Measurements from ENCODE around the gene SMAD6. TPM values are rescaled to one million over a fixed set of nuclear protein-coding genes. Genes with fewer than 3 reads are reported as not detected.

The SMAD6 gene
- total RNA-seq, 4 donors from 2014 or later = 1.7 to 6.3 (median 3.8) TPM

DNA sequence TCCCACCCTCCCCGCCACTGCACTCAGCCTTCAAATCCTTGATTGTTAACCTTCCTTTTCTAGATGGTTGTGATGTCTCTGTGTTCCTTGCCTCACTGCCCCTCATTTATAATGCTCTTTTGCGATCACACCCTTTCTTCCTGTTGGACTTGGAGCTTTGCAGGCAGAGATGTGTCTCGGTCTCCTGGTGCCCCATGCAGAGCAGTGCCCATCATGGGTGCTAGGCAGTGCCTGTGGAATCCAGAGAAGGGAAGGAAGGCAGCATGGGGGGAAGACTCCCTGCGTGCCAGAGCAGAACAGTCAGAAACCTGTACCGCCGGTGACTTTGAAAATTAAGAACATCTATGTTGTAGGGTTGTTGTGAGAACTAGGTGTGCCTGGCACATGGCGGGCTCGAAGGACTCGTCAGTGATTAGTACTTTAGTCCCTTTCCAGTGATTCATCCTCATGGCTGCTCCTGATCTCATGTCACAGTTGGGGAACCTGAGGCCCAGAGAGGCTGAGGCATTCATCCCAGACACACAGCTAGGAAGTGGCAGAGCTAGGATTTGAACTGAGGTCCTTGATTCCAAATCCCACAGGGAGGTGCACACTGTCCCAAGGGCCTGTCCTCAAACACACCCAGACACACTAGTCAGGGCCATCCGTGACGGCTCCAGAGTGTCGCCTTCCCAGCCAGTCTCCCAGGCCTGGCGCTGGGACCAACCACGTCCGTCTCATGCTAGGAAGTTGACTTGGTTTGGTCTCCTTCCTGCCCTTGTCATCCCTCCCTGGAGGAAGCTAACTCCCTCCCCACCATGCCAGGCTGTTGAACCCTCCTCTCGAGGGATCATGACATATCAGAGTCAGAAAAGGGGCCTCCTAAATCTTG is 58.3 kb downstream of the SMAD6 start:
- peak overlapping the region; percentile 32 to 76 (median 54) for H3K27ac ChIP-seq
- H3K36me3 ChIP-seq = no peaks in the 10 kb centered on the region
- 75 to 87% methylated on average over 14 to 15 of the region's 16 CpGs for WGBS, 2 donors
- peaks cover 15 to 50% (median 35%) of the 10 kb centered on the region in 3 donors for H3K4me1 ChIP-seq
- peaks cover 0 to 5% (median 4%) of the 10 kb centered on the region in 3 donors for H3K9me3 ChIP-seq
- TF ChIP-seq, protein P1, sequence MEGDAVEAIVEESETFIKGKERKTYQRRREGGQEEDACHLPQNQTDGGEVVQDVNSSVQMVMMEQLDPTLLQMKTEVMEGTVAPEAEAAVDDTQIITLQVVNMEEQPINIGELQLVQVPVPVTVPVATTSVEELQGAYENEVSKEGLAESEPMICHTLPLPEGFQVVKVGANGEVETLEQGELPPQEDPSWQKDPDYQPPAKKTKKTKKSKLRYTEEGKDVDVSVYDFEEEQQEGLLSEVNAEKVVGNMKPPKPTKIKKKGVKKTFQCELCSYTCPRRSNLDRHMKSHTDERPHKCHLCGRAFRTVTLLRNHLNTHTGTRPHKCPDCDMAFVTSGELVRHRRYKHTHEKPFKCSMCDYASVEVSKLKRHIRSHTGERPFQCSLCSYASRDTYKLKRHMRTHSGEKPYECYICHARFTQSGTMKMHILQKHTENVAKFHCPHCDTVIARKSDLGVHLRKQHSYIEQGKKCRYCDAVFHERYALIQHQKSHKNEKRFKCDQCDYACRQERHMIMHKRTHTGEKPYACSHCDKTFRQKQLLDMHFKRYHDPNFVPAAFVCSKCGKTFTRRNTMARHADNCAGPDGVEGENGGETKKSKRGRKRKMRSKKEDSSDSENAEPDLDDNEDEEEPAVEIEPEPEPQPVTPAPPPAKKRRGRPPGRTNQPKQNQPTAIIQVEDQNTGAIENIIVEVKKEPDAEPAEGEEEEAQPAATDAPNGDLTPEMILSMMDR (IDR thresholded peaks at IDR 0.05) = no peak
- TF ChIP-seq POLR2A (IDR thresholded peaks at IDR 0.05) = no peak
- H3K4me3 ChIP-seq = no peak overlapping the region
- DNase-seq = no peak
- peaks cover 0 to 38% (median 0%) of the 10 kb centered on the region in 4 donors for H3K27me3 ChIP-seq
- intact Hi-C loops (cut with DNase I) = no loop called here

DNA sequence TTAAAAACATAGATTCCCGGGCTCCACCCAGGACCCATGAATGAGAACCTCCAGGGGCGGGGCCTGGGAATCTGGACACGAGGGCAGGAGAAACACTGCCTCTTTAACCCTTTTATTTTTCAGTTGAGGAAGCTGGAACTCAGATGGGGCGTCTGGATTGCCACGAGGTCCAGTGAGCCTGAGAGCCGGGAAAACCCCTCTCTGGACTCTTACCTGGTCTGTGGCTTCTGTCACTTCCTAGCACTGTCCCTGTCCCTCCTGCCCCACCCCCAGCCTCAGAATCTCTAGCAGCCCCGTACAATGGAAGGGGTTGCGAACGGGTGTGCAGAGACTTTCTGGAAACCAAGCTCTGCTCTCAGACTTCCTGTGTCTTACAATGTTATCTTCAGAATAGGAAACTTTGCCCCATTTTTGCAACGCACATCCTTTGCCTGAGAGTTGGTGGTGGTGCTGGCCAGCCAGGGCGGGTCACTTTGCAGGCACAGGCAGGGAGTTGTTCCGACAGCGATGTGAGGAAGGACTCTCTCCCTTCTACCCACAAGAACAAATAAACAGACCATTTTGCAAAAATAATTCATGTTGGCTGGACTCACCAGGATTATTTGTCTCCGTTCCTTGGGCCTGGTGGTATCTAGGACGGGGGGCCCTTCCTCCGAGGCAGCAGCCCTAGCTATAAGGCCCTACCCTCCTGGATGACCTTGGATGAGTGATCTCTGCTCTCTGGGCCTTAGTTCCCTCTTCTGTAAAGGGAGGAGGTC is 59.1 kb downstream of the SMAD6 start:
- DNase-seq = no peak
- Histone ChIP-seq H3K4me3 (no peak overlapping the region), H3K27ac (peak overlapping the region; percentile 54 to 76 (median 66)), H3K9me3 (no peaks in the 10 kb centered on the region), H3K4me1 (peaks cover 15 to 58% (median 43%) of the 10 kb centered on the region in 3 donors), H3K36me3 (no peaks in the 10 kb centered on the region), H3K27me3 (peaks cover 0 to 45% (median 0%) of the 10 kb centered on the region in 4 donors)
- 60 to 63% methylated on average over 8 to 14 of the region's 16 CpGs for WGBS, 2 donors
- intact Hi-C loops (cut with DNase I) = no loop called here
- no peak for TF ChIP-seq POLR2A (IDR thresholded peaks at IDR 0.05)
- TF ChIP-seq, protein P1 (IDR thresholded peaks at IDR 0.05) = no peak

DNA sequence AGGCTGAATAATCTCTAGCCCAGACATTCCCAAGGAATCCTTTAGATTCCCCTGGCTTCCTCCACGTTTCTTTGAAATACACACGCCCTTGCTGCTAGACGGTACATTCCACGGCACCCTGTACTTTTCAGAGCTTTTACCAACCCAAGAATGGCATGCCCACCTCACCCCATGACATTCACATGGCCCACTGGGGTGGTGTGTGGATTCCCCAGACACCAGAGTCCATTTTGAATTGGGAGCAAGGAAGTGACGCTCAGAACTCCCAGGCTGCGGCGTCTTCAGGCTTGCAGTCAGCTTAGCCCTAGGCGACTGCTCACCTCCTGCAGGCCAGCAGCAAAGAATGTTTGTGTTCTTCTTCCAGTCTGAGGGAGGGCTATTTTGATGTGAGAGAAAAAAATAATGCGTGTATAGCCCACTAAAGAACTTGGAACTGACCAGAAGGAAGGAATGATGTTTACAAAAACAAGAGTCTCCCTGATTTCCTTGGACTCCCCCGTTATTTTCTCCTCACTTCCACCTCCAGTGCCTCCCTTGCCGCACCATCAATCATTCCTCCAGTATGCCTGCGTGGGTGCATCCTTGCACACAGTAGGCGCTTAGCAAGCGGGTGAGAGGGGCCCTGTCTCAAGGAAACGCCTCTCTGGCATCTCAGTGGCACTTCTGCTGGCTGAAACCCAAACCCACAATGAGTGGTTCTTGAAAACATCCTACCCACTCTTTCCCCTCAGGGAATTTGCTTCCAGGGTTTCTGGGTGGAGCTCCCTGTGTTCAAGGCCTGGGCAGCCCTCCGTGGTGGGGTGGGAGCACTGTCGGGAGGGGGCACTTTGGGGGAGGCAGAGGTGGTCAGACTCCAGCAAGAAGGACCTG is 59.9 kb downstream of the SMAD6 start:
- Histone ChIP-seq H3K27me3 (peaks cover 0 to 39% (median 0%) of the 10 kb centered on the region in 4 donors), H3K27ac (peak overlapping the region; percentile 54 to 76 (median 66)), H3K4me1 (peaks cover 15 to 66% (median 43%) of the 10 kb centered on the region in 3 donors), H3K36me3 (no peaks in the 10 kb centered on the region), H3K4me3 (no peak overlapping the region), H3K9me3 (no peaks in the 10 kb centered on the region)
- no peak for DNase-seq
- intact Hi-C loops (cut with DNase I) = no loop called here
- WGBS, 2 donors = 52 to 67% methylated on average over 10 to 14 of the region's 17 CpGs
- TF ChIP-seq, protein P1 (IDR thresholded peaks at IDR 0.05) = no peak
- no peak for TF ChIP-seq POLR2A (IDR thresholded peaks at IDR 0.05)

DNA sequence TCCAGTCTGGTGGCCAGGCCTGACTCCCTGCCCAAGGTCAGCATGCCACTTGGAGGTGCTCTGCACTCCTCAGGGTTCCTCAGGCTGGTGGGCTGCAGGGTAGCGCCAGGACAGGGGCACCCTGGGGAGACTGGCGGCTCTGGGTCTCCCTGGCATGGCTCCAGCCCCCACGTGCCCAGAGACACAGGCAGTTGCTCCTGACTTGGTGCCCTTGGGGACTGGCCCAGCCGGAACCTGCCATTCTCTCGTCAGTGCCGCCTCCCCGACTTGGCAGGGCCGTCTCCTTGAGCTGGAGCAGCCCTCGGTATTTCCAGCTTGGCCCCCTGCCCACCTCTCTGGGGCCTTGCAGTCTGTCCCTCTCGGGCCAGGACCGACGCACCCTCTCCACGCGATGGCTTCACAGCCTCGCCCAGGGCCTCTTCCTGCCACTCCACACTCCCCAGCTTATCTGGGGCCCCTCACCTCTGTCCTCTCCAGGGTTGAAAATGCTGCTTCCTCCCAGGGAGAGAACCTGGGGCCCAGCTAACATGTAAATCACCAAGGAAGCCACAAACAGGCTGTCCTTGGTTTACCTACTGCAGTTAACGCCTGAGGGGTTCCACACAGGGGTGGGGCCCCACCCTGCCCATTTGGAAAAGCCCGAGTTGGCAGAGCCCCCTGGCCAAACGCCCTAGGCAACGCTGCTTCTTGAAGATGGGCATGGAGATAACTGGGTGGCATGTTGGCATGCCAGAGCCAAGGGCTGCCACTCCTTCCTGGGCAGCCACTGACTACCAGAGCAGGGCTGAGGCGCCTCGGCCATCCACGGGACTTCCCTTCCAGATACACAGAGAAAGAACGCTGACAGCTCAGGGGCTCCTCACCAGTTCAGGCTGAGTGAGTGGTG is 61.4 kb downstream of the SMAD6 start:
- WGBS, 2 donors = 4 to 11% methylated on average over 5 to 9 of the region's 23 CpGs
- H3K4me3 ChIP-seq = no peak overlapping the region
- peaks cover 0 to 37% (median 0%) of the 10 kb centered on the region in 4 donors for H3K27me3 ChIP-seq
- H3K9me3 ChIP-seq = no peaks in the 10 kb centered on the region
- H3K4me1 ChIP-seq = peaks cover 15 to 70% (median 43%) of the 10 kb centered on the region in 3 donors
- no peaks in the 10 kb centered on the region for H3K36me3 ChIP-seq
- no peak for DNase-seq
- intact Hi-C loops (cut with DNase I) = no loop called here
- TF ChIP-seq, protein P1 (IDR thresholded peaks at IDR 0.05) = no peak
- no peak for TF ChIP-seq POLR2A (IDR thresholded peaks at IDR 0.05)
- H3K27ac ChIP-seq = peak overlapping the region; percentile 51 to 76 (median 66)
